ENCODE data around the gene AFF3.

- TF ChIP-seq REST (IDR thresholded peaks at IDR 0.05; ENCODE audit: low read depth, low read length) (no peak), MXI1 (IDR thresholded peaks at IDR 0.05; ENCODE audit: low read depth, low read length) (no peak), TAF1 (IDR thresholded peaks at IDR 0.05; ENCODE audit: borderline replicate concordance, low read depth, low read length) (no peak), CTCF (IDR thresholded peaks at IDR 0.05 in 2 of 3, conservative IDR thresholded peaks at IDR 0.05 in 1 of 3; ENCODE audit: control insufficient read depth in 2 of 3, extremely low read depth in 1 of 3, insufficient read depth in 1 of 3, low read depth in 3 of 3, low read length in 3 of 3) (no peak), EP300 (IDR thresholded peaks at IDR 0.05; ENCODE audit: borderline replicate concordance in 1 of 2, control insufficient read depth in 1 of 2, low read depth in 2 of 2, low read length in 2 of 2) (no peak), GATAD2B (conservative IDR thresholded peaks at IDR 0.05; ENCODE audit: low read depth) (no peak)
Observed at GRCh38 chr2:99980176-99980575, 162.2 kb downstream of the AFF3 start.

Data from GM12878 (cell line).